ENCODE data around the gene KCNH1.
"Not testable (repeated sequence)": the region's sequence is repeated elsewhere in the genome, so short reads cannot be mapped to it uniquely, and the experiment has no call there.

The KCNH1 gene

DNA sequence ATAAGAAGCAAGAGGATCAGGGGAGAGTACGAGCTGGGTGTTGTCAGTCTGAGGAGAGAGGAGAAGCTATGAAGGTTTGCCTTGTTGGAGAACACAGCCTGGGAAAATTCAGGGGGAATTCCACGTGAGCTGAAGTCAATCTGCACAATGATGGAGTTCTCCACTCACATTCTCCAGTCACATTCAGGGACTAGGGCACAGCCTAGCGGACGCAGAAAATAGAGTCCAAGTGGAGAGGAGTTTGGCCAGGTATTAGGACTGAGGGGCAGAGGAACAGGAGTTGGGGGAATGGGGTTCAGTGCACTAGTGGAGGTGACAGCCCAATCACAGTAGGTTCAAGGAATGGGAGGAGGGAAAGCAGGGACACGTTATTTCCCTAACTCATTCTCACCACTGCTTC is 124.0 kb downstream of the KCNH1 start:
- no peak for DNase-seq

DNA sequence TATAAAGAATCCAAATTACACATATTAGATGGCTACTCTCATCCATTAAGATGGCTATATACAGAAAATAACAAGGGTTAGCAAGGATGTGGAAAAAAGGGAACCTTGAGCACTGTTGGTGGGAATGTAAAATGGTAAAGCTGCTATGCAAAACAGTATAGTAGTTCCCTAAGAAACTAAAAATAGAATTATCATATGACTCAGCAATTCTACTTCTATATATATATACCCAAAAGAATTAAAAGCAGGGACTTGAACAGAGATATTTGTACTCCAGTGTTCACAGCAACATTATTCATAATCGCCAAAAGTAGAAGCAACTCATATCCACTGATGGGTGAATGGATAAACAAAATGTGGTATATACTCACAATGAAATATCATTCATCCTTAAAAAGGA is 126.1 kb downstream of the KCNH1 start:
- no peak for DNase-seq

GRCh38 chr1:210995931-210996330 is 138.0 kb downstream of the KCNH1 start:
- not testable (repeated sequence) for DNase-seq

DNA sequence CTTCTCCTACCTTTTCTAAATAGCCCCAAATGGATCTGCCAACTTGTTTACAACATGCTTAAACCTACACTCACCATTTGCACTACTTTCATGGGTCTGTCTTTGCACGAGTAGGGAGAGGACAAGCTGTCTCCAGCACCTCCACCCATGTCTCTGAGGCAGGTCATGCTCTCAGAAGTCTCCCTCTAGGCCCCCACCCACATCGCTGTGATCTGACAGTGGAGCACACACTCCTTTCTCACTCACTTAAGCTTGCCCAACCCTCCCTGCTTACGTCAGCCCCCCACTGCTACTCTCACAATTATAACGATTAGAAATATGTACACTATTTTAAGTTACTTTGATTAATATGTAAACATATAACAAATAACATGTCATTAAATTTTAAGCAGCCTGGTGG is 141.1 kb downstream of the KCNH1 start:
- no peak for DNase-seq

DNA sequence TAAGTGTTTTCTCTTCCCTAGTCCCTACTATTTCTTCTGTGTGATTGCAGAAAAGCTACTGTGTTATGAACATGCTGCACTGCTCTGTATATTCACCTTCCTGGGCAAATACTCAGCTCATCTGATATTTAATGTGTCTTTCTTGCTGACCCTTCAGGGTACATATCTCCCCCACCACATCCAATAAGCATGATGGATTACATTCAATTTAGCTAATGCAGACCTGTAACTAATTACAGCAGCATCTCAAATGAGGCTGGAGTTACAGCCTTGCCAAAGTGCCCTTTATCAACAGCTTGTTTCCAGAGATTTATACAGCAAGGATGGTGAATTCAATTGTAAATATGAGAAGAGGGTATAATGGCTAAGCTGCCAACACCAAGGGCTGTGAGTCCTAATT is 144.0 kb downstream of the KCNH1 start:
- no peak for DNase-seq

DNA sequence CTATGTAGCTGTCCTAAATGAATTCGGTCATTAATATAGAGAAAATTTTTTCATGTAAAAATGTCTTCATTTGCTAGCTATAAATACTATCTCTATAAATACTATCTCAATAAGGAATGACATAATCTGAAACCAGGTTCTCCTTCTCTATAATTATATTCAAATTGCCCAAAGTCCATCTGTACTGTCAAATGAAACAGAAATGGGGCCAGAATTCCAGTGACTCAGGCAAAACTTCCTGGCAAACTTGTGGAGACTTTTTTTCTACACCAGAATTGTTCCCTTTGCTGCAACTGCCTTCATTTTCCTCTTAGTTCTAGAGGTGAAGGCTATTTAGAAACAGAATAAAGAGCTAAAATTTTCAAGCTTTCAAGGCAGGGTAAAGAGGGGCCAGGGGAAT is 152.5 kb downstream of the KCNH1 start:
- DNase-seq = no peak

- no peak for DNase-seq
These were observed 153.9 kb downstream of the KCNH1 start for GRCh38 chr1:210980082-210980481.

- DNase-seq = no peak
These were observed 155.0 kb downstream of the KCNH1 start for GRCh38 chr1:210978974-210979354.

- no peak for DNase-seq
These were observed 155.5 kb downstream of the KCNH1 start for GRCh38 chr1:210978316-210978973.

DNA sequence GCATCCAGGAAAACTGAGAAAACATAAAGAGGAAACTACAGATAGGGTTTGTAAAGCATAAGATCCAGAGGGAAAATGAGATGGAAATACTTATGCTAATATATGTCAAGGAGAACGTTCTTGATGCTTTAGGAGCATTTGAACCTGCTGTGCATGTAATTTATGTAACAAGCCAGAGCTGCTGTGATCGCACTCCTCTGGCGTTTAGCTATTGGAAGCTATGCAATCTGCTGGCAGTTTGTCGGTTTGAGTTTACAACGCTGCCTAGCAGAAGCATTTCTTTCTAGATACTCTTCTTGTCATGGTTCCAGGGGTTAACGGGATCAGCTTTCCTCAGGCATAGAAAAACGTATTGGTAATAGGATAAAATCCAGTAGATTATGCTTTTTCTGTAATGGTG is 182.7 kb downstream of the KCNH1 start:
- no peak for DNase-seq

DNA sequence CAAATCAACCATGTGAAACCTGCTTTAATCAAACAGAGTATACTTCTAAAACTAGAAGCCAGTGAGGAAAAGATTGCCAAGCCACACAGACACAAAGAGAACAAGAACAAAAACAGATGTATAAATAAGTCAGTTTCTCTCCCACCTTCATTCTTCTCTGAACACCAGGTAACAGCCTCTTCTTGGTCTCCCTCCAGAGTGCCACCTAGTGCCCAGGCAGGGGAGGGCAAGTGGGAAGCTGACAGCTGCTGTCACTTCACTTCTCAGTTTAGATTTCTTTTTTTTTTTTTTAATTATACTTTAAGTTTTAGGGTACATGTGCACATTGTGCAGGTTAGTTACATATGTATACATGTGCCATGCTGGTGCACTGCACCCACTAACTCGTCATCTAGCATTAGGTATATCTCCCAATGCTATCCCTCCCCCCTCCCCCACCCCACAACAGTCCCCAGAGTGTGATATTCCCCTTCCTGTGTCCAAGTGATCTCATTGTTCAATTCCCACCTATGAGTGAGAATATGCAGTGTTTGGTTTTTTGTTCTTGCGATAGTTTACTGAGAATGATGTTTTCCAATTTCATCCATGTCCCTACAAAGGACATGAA is 183.9 kb downstream of the KCNH1 start:
- peak; percentile 7 for DNase-seq

GRCh38 chr1:210949489-210949888 is 184.5 kb downstream of the KCNH1 start:
- DNase-seq = no peak

DNA sequence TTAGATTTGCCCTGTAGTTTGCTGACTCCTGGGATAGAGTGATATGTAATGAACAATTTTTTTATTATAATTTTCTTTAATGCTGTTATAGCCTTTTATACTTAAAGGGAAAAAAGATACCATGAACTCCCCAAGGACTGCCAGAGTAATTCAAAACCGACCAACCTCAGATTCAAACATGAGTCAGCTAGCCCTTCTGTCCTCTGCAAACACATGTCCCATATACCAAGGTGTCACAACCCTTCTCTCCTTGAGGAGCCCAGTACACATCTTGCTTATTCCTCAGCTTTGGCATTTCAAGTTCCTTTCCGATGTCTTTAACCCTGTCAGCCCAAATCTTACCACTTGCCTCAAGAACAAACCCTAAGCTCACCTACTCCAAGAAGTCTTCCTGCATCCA is 184.9 kb downstream of the KCNH1 start:
- no peak for DNase-seq

DNA sequence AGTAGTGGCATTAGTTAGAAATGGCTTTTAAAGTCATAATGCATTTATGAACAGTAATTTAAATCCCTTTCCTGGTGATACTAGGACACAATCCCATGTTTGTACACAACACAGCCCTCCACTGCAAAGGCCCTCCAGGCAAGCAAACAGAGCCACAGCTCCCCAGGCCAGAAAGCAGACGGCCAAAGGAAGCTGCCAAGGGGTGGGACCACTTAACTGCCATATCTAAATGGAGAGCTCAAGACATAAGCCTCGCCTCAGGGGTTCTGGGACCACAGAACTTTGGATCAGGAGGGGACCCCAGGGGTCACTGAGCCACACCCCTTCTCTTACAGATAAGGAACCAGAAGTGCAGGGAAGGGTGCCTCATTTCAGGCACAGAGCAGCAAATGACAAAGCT is 189.7 kb downstream of the KCNH1 start:
- DNase-seq = no peak

DNA sequence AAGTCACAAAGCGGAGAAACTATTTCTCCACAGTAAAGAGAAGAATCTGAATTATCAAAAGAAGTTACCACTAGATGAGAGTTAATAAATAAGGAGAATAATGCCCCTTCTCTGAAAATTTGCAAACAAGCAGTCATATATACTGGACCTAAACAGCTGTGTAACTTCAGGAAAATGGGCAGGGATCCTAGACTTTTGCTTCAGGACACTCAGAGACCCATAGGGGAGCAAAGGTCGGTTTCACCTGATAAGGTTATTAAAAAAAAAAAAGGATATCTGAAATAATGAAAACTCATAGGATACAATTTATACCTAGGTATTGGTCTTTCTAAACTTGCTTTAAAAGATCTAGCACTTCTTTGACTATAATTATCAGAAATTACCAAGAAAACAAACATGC is 191.4 kb downstream of the KCNH1 start:
- no peak for DNase-seq

DNA sequence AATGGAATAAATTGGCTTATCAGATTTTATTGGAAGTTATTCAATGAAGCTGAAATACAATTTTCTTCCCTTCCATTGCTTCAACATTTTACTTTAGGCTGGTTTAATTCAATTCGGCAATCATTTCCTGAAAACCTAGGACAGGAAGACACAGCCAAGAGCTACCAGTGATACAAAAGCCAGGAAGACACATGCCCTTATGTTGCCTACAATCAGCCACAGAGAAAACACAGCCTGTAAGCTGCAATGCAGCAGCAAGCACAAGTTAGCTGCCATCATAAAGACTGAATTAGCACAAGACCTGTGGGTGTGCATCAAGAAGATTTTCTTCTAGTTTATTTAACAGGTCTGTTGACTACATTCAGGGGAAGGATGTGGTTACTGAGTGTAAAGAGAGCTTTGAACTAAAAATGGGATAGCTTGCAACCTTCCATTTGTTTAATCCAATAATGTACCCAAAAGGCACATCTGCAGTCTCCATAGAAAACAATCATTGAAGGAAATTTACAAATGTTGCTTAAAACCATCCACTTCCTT is 193.8 kb downstream of the KCNH1 start:
- no peak for DNase-seq

- DNase-seq = no peak
These were observed 195.5 kb downstream of the KCNH1 start for GRCh38 chr1:210938416-210938925.

- DNase-seq = no peak
These were observed 196.1 kb downstream of the KCNH1 start for GRCh38 chr1:210937846-210938245.

- no peak for DNase-seq
These were observed 198.0 kb downstream of the KCNH1 start for GRCh38 chr1:210935905-210936304.

DNA sequence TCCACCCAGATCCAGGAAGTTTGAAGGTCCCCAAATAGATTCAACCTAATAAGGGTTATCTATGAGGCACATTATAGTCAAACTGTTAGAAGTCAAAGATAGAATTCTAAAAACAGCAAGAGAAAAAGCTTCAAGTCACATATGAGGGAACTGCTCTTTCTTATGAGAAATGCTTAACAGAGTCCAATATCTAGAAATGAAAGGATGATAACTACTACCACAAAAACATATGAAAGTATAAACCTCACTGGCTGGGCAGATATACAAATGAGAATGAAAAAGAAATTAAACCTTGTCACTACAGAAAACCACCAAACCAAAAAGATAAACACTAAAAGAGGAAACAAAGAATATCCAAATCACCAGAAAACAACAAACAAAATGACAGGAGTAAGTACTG is 201.8 kb downstream of the KCNH1 start:
- no peak for DNase-seq

- no peak for DNase-seq
These were observed 211.3 kb downstream of the KCNH1 start for GRCh38 chr1:210922666-210923065.

- DNase-seq = no peak
These were observed 212.9 kb downstream of the KCNH1 start for GRCh38 chr1:210920716-210921694.

GRCh38 chr1:210920258-210920657 is 213.7 kb downstream of the KCNH1 start:
- no peak for DNase-seq
